ENCODE measurements around the gene PLCB2. TPM values are rescaled to one million over a fixed set of nuclear protein-coding genes. Genes with fewer than 3 reads are reported as not detected.

PLCB2 gene
- polyA plus RNA-seq, 1 of the 3 experiments (the other 2 are of a cell fraction) = 0.15 TPM

- Histone ChIP-seq H3K27me3 (ENCODE audit: insufficient read depth) (no peaks in the 10 kb centered on the region), H4K20me1 (ENCODE audit: insufficient read depth) (no peaks in the 10 kb centered on the region), H3K27ac (ENCODE audit: low read depth in 2 of 2, low read length in 1 of 2) (peak overlapping the region in 1 of 2 experiments; percentile 98; a peak in 2 of 4 replicates), H3F3A (replicated peaks; ENCODE audit: insufficient read depth) (peaks cover 41% of the 10 kb centered on the region), H3K9me2 (no peaks in the 10 kb centered on the region), H3K4me1 (ENCODE audit: control insufficient read depth in 1 of 2, insufficient read depth in 2 of 2, low read depth in 1 of 2, low read length in 1 of 2) (peaks cover 36 to 39% of the 10 kb centered on the region in 2 experiments; a peak in 3 of 4 replicates), H3K9me3 (no peaks in the 10 kb centered on the region), H3K4me2 (peak overlapping the region; percentile 57), H3K36me3 (replicated peaks in 1 of 2; ENCODE audit: control insufficient read depth in 1 of 2, insufficient read depth in 2 of 2, low read length in 1 of 2) (no peaks in the 10 kb centered on the region), H3K9ac (peak overlapping the region; percentile 79), H3K4me3 (ENCODE audit: low read depth in 2 of 2, low read length in 1 of 2) (no peak overlapping the region; a peak in 1 of 4 replicates), H2AFZ (ENCODE audit: low read depth) (no peak overlapping the region; the same call in 1 of the 2 replicates), H3K79me2 (ENCODE audit: insufficient read depth) (peaks cover 21% of the 10 kb centered on the region)
- ChIA-PET CTCF (interaction anchor here (0.6 to 70.6 kb wide), 22 partner anchors 3 to 163 kb away, joined by 3 to 2194 read pairs (median 7); partner anchors contain the start of genes ANKRD63, BAHD1, CCDC9B and DISP2), POLR2A (interaction anchor here (1.1 to 1.2 kb wide), 2 partner anchors 11 to 78 kb away, joined by 3 read pairs; no protein-coding TSS in a partner anchor)
- 20% methylated on average over 3 of the region's 6 CpGs for WGBS (ENCODE audit: low lambda C conversion rate)
- TF ChIP-seq POLR2AphosphoS5 (IDR thresholded peaks at IDR 0.05; ENCODE audit: low read depth, low read length) = no peak
- TF ChIP-seq NRF1 (IDR thresholded peaks at IDR 0.05; ENCODE audit: low read depth, low read length) = no peak
- TF ChIP-seq CHD2 (IDR thresholded peaks at IDR 0.05; ENCODE audit: low read length, partially characterized antibody) = no peak
- TF ChIP-seq MEF2A (IDR thresholded peaks at IDR 0.05; ENCODE audit: borderline replicate concordance, low read depth) = no peak
- TF ChIP-seq TCF12 (IDR thresholded peaks at IDR 0.05) = no peak
- TF ChIP-seq RXRA (IDR thresholded peaks at IDR 0.05; ENCODE audit: borderline replicate concordance, low read depth) = no peak
- no peak for TF ChIP-seq YY1 (IDR thresholded peaks at IDR 0.05; ENCODE audit: low read depth)
- no peak for TF ChIP-seq FOSL2 (IDR thresholded peaks at IDR 0.05; ENCODE audit: borderline replicate concordance, low read depth)
- no peak for TF ChIP-seq MAX (IDR thresholded peaks at IDR 0.05; ENCODE audit: low read depth)
- no peak for DNase-seq
Measured at GRCh38 chr15:40344217-40344616, 36.5 kb upstream of the PLCB2 start.

GRCh38 chr15:40343512-40343911 lies 35.8 kb upstream of the PLCB2 start:
- Histone ChIP-seq H4K20me1 (ENCODE audit: insufficient read depth) (no peaks in the 10 kb centered on the region), H3K27me3 (ENCODE audit: insufficient read depth) (no peaks in the 10 kb centered on the region), H3F3A (replicated peaks; ENCODE audit: insufficient read depth) (peaks cover 41% of the 10 kb centered on the region), H3K9ac (peak overlapping the region; percentile 79), H3K4me2 (peak overlapping the region; percentile 57), H3K9me3 (no peaks in the 10 kb centered on the region), H3K9me2 (no peaks in the 10 kb centered on the region), H3K36me3 (replicated peaks in 1 of 2; ENCODE audit: control insufficient read depth in 1 of 2, insufficient read depth in 2 of 2, low read length in 1 of 2) (no peaks in the 10 kb centered on the region), H3K4me3 (ENCODE audit: low read depth in 2 of 2, low read length in 1 of 2) (no peak overlapping the region), H2AFZ (ENCODE audit: low read depth) (no peak overlapping the region; the same call in 1 of the 2 replicates), H3K4me1 (ENCODE audit: control insufficient read depth in 1 of 2, insufficient read depth in 2 of 2, low read depth in 1 of 2, low read length in 1 of 2) (peaks cover 43 to 44% of the 10 kb centered on the region in 2 experiments; a peak in 3 of 4 replicates), H3K79me2 (ENCODE audit: insufficient read depth) (peaks cover 27% of the 10 kb centered on the region), H3K27ac (ENCODE audit: low read depth in 2 of 2, low read length in 1 of 2) (peak overlapping the region; percentile 24 to 98; a peak in 3 of 4 replicates)
- CTCF ChIA-PET = interaction anchor here (1.8 to 70.6 kb wide), 6 partner anchors 2 to 102 kb away, joined by 8 to 2194 read pairs (median 160); partner anchors contain the start of genes ANKRD63, CCDC9B, DISP2 and INAFM2
- POLR2A ChIA-PET = no interaction called here
- TF ChIP-seq GABPA (IDR thresholded peaks at IDR 0.05; ENCODE audit: low read depth) = peak; percentile 57; the same call in 1 of the 2 replicates
- peak; percentile 88; the same call in 1 of the 2 replicates for TF ChIP-seq FOSL2 (IDR thresholded peaks at IDR 0.05; ENCODE audit: borderline replicate concordance, low read depth)
- TF ChIP-seq EZH2phosphoT487 (IDR thresholded peaks at IDR 0.05; ENCODE audit: borderline replicate concordance, low read depth) = no peak
- peak; percentile 56; the same call in 1 of the 2 replicates for TF ChIP-seq PBX3 (IDR thresholded peaks at IDR 0.05)
- peak; percentile 97 for TF ChIP-seq RFX5 (IDR thresholded peaks at IDR 0.05; ENCODE audit: low read length)
- peak; percentile 84 for TF ChIP-seq MAX (IDR thresholded peaks at IDR 0.05; ENCODE audit: low read depth)
- peak; percentile 66; the same call in 1 of the 2 replicates for TF ChIP-seq POLR2AphosphoS5 (IDR thresholded peaks at IDR 0.05; ENCODE audit: low read depth, low read length)
- peak; percentile 74 for TF ChIP-seq NFIC (IDR thresholded peaks at IDR 0.05; ENCODE audit: borderline replicate concordance)
- no peak; the same call in 1 of the 2 replicates for TF ChIP-seq JUND (IDR thresholded peaks at IDR 0.05)
- TF ChIP-seq RXRA (IDR thresholded peaks at IDR 0.05; ENCODE audit: borderline replicate concordance, low read depth) = no peak
- peak; percentile 64 for TF ChIP-seq TCF12 (IDR thresholded peaks at IDR 0.05)
- TF ChIP-seq TAF1 (IDR thresholded peaks at IDR 0.05; ENCODE audit: borderline replicate concordance, low read depth, low read length) = peak; percentile 69
- TF ChIP-seq IRF3 (IDR thresholded peaks at IDR 0.05; ENCODE audit: low read depth, low read length) = no peak
- TF ChIP-seq FOXJ3 (CRISPR knock-in tag; IDR thresholded peaks at IDR 0.05) = no peak
- TF ChIP-seq USF2 (IDR thresholded peaks at IDR 0.05; ENCODE audit: borderline replicate concordance, low read depth, low read length) = no peak
- TF ChIP-seq MXI1 (IDR thresholded peaks at IDR 0.05; ENCODE audit: low read depth, low read length) = no peak
- peak in 1 of 2 experiments; percentile 71; a peak in 1 of 4 replicates for TF ChIP-seq EP300 (IDR thresholded peaks at IDR 0.05; ENCODE audit: borderline replicate concordance in 1 of 2, low read depth in 1 of 2, low read length in 1 of 2)
- DNase-seq = no peak
- WGBS (ENCODE audit: low lambda C conversion rate) = 21% methylated on average over 9 of the region's 10 CpGs

All from SK-N-SH (cell line).